Left lung (tissue), 10 donors: ENCODE results near the gene MAGI1. TPM values are rescaled to one million over a fixed set of nuclear protein-coding genes. Genes with fewer than 3 reads are reported as not detected.

Experiments
- ATAC-seq: fragments of 200-7000 bp; cut with Tn5 transposase; one replicate; pipeline ENCODE4 v1.9.1; 2020; ENCODE audit warnings: moderate library complexity
- DNase-seq, 4 donors: peaks; one replicate each; pipeline ENCODE4 v3.0.0-alpha.2; 2013 to 2020
- H3K27ac ChIP-seq, 2 donors: fragments of 200-600 bp; sonication (generic) in 1 of 2; one replicate each; pipeline versions ENCODE4 v1.5.0 to v1.8.0; 2020 to 2021
- H3K27me3 ChIP-seq, 2 donors: fragments of 200-600 bp; sonication (generic) in 1 of 2; one replicate each; pipeline versions ENCODE4 v1.5.0 to v1.8.0; 2020 to 2021
- H3K36me3 ChIP-seq, 2 donors: fragments of 200-600 bp; sonication (generic) in 1 of 2; one replicate each; pipeline versions ENCODE4 v1.5.0 to v1.8.0; 2020 to 2021
- H3K4me1 ChIP-seq, 2 donors: fragments of 200-600 bp; one replicate each; pipeline ENCODE4 v1.8.0; 2021
- H3K4me3 ChIP-seq, 2 donors: fragments of 200-600 bp; sonication (generic) in 1 of 2; one replicate each; pipeline versions ENCODE4 v1.5.0 to v1.8.0; 2020 to 2021; ENCODE audit warnings: mild to moderate bottlenecking in 1 of 2
- H3K9me3 ChIP-seq, 2 donors: fragments of 200-600 bp; sonication (generic) in 1 of 2; one replicate each; pipeline versions ENCODE4 v1.5.0 to v1.8.0; 2020 to 2021
- CTCF ChIP-seq, 2 donors: fragments of 200-600 bp; sonication (generic) in 1 of 2; IDR thresholded peaks; one replicate each; pipeline versions ENCODE4 v1.5.0 to v1.8.0; 2021; ENCODE audit warnings: antibody characterized with exemption in 2 of 2
- intact Hi-C, 2 donors: fragments of 100-400 bp; cut with DNase I; formaldehyde crosslinking; loops; one replicate each; pipeline versions ENCODE4 v1.11.2 to v1.14.2; 2022
- polyA plus RNA-seq, 6 donors: library from polyadenylated mRNA; unstranded; fragments of 120-200 nt; gene quantifications; one replicate each; pipeline ENCODE4 v1.2.1, GENCODE V29; 2013; ENCODE audit not compliant: insufficient read length in 6 of 6
- total RNA-seq, 2 donors: library from RNA; stranded (reverse); fragmentation: NEBNext Ultra II Directional; extraction: Animal tissue kit (Norgen Biotek cat#: 25700); gene quantifications; one replicate each; pipeline ENCODE4 v1.2.1, GENCODE V29; 2021
- donor health status: DM: no; HTN: yes; CAD: no.
- donor health status: DM: no; HTN: no; CAD: no.

Gene MAGI1
- total and polyA plus RNA-seq, 8 donors = 25.4 to 32.0 (median 28.7) TPM

- no peak for TF ChIP-seq CTCF (IDR thresholded peaks at IDR 0.05)
- peak; percentile 37 for ATAC-seq
- H3K36me3 ChIP-seq = no peaks in the 10 kb centered on the region
- DNase-seq = no peak
- intact Hi-C loops = no loop called here
- no peak overlapping the region for H3K4me3 ChIP-seq
- no peak overlapping the region for H3K27ac ChIP-seq
- H3K27me3 ChIP-seq = no peaks in the 10 kb centered on the region
- no peaks in the 10 kb centered on the region for H3K4me1 ChIP-seq
- no peaks in the 10 kb centered on the region for H3K9me3 ChIP-seq
Observed at GRCh38 chr3:65902304-65902793, 136.4 kb downstream of the MAGI1 start.

- no peak for TF ChIP-seq CTCF (IDR thresholded peaks at IDR 0.05)
- H3K9me3 ChIP-seq = no peaks in the 10 kb centered on the region
- ATAC-seq (no peak), DNase-seq (no peak)
- no peak overlapping the region for H3K27ac ChIP-seq
- no peak overlapping the region for H3K4me3 ChIP-seq
- no peaks in the 10 kb centered on the region for H3K27me3 ChIP-seq
- no peaks in the 10 kb centered on the region for H3K4me1 ChIP-seq
- intact Hi-C loops = no loop called here
- no peaks in the 10 kb centered on the region for H3K36me3 ChIP-seq
Observed at GRCh38 chr3:65901226-65901625, 137.5 kb downstream of the MAGI1 start.

- H3K27ac ChIP-seq = no peak overlapping the region
- no peak for TF ChIP-seq CTCF (IDR thresholded peaks at IDR 0.05)
- H3K9me3 ChIP-seq = no peaks in the 10 kb centered on the region
- H3K4me1 ChIP-seq = no peaks in the 10 kb centered on the region
- DNase-seq (no peak), ATAC-seq (no peak)
- H3K36me3 ChIP-seq = no peaks in the 10 kb centered on the region
- intact Hi-C loops = no loop called here
- H3K27me3 ChIP-seq = no peaks in the 10 kb centered on the region
- H3K4me3 ChIP-seq = no peak overlapping the region
Observed at GRCh38 chr3:65899226-65899625, 139.5 kb downstream of the MAGI1 start.

GRCh38 chr3:65897766-65898165 is 141.0 kb downstream of the MAGI1 start:
- H3K9me3 ChIP-seq = no peaks in the 10 kb centered on the region
- H3K4me1 ChIP-seq = no peaks in the 10 kb centered on the region
- no peaks in the 10 kb centered on the region for H3K27me3 ChIP-seq
- H3K4me3 ChIP-seq = no peak overlapping the region
- H3K36me3 ChIP-seq = no peaks in the 10 kb centered on the region
- DNase-seq = no peak
- H3K27ac ChIP-seq = no peak overlapping the region
- no peak for ATAC-seq
- no peak for TF ChIP-seq CTCF (IDR thresholded peaks at IDR 0.05)
- intact Hi-C loops = no loop called here

GRCh38 chr3:65896321-65896720 is 142.4 kb downstream of the MAGI1 start:
- Histone ChIP-seq H3K36me3 (no peaks in the 10 kb centered on the region), H3K9me3 (no peaks in the 10 kb centered on the region), H3K27me3 (no peaks in the 10 kb centered on the region), H3K27ac (no peak overlapping the region), H3K4me1 (no peaks in the 10 kb centered on the region), H3K4me3 (no peak overlapping the region)
- no peak for TF ChIP-seq CTCF (IDR thresholded peaks at IDR 0.05)
- DNase-seq (no peak), ATAC-seq (no peak)
- intact Hi-C loops = no loop called here
